Suprapubic skin (tissue), 4 donors: Measurements from ENCODE around the gene LCNL1.

Source experiments
- CTCF ChIP-seq, 2 donors: fragments of 200-600 bp in 1 of 2; fragments of 450-650 bp in 1 of 2; sonication (generic) in 1 of 2; IDR thresholded peaks; one replicate each; pipeline ENCODE4 v1.5.1; 2016 to 2019; ENCODE audit warnings: antibody characterized with exemption in 2 of 2, mild to moderate bottlenecking in 1 of 2, moderate library complexity in 1 of 2
- EP300 ChIP-seq: sonication (generic); formaldehyde crosslinking; IDR thresholded peaks from one replicate; pipeline ENCODE4 v1.6.1; 2017; ENCODE audit warnings: antibody characterized with exemption
- POLR2A ChIP-seq, 2 donors: fragments of 450-650 bp; IDR thresholded peaks; one replicate each; pipeline ENCODE4 v1.6.1; 2017; ENCODE audit warnings: antibody characterized with exemption in 2 of 2, mild to moderate bottlenecking in 2 of 2, moderate library complexity in 2 of 2
- POLR2AphosphoS5 ChIP-seq, 3 donors: sonication (generic); formaldehyde crosslinking; IDR thresholded peaks; one replicate each; pipeline ENCODE4 v1.6.1; 2017; ENCODE audit warnings: antibody characterized with exemption in 3 of 3

GRCh38 chr9:137014776-137015539, 32.2 kb downstream of the LCNL1 start:
- TF ChIP-seq CTCF (IDR thresholded peaks at IDR 0.05) = no peak
- no peak for TF ChIP-seq POLR2A (IDR thresholded peaks at IDR 0.05)
- TF ChIP-seq POLR2AphosphoS5 (IDR thresholded peaks at IDR 0.05) = no peak
- no peak for TF ChIP-seq EP300
